ENCODE measurements around the gene TECR. TPM values are rescaled to one million over a fixed set of nuclear protein-coding genes. Genes with fewer than 3 reads are reported as not detected.

Gene TECR
- total and polyA plus RNA-seq, 2 of the 13 experiments (the other 11 are each of a cell fraction or from before 2014, with no cell fraction given) = 54.9 to 121 TPM

DNA sequence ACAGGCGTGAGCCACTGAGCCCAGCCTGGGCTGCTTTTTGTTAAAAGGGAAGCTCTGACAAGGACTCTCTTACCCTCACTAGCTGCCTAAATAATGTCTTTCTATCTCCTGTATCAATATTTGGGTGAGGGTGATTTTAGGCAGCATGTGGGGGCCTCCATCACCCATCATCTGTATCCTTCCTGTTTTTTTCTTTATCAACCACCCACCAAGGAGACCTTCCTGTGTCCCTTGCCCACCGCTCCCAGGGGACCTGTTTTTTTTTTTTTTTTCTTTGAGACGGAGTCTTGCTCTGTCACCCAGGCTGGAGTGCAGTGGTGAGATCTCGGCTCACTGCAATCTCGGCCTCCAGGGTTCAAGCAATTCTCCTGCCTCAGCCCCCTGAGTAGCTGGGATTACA lies 47.9 kb downstream of the TECR start:
- ChIA-PET POLR2A (no interaction called here), CTCF (ENCODE audit: low intra/inter-chr PET ratio, low total read pairs) (no interaction called here)
- H3K27ac ChIP-seq (ENCODE audit: extremely low read length, insufficient read depth, low read length) = no peak overlapping the region
- in situ Hi-C loops (cut with HindIII; ENCODE audit: extremely low pct_ligation_motif_present, low pct_unique_long_range_greater_than_20kb) (no loop called here), intact Hi-C loops (cut with micrococcal nuclease; ENCODE audit: unreplicated experiment) (no loop called here)
- ATAC-seq (no peak), DNase-seq (ENCODE audit: low spot score) (no peak), FAIRE-seq (no peak)
- no peaks in the 10 kb centered on the region for H3K79me2 ChIP-seq (ENCODE audit: insufficient read depth, low read length)
- H3K4me2 ChIP-seq (ENCODE audit: low read depth, low read length) = no peak overlapping the region
- no peak overlapping the region for H3K9ac ChIP-seq (ENCODE audit: insufficient read depth, low read depth, low read length)
- H3K9me3 ChIP-seq (ENCODE audit: low read length) = no peaks in the 10 kb centered on the region
- no peaks in the 10 kb centered on the region for H4K20me1 ChIP-seq (ENCODE audit: insufficient read depth, low read length)
- H3K4me3 ChIP-seq (replicated peaks in 1 of 3; ENCODE audit: insufficient read depth in 1 of 3, low read depth in 2 of 3, low read length in 3 of 3) = no peak overlapping the region
- no peaks in the 10 kb centered on the region for H3K27me3 ChIP-seq (ENCODE audit: control insufficient read depth in 1 of 2, insufficient read depth in 2 of 2, low read length in 2 of 2)
- no TSS peak for BruUV-seq (replicated peaks)
- H3K4me1 ChIP-seq (ENCODE audit: insufficient read depth, low read length) = peaks cover 20% of the 10 kb centered on the region
- 49% methylated on average over 5 of the region's 5 CpGs for WGBS (ENCODE audit: low lambda C conversion rate)
- no peaks in the 10 kb centered on the region for H3K36me3 ChIP-seq (replicated peaks in 1 of 2; ENCODE audit: control insufficient read depth in 1 of 2, insufficient read depth in 2 of 2, low read length in 2 of 2)
- H2AFZ ChIP-seq (ENCODE audit: low read length) = no peak overlapping the region
- no peak for TF ChIP-seq PHB2 (IDR thresholded peaks at IDR 0.05; ENCODE audit: partially characterized antibody)
- no peak for TF ChIP-seq SIX1 (CRISPR knock-in tag; IDR thresholded peaks at IDR 0.05; ENCODE audit: borderline replicate concordance)
- TF ChIP-seq KMT2B (CRISPR knock-in tag; IDR thresholded peaks at IDR 0.05) = no peak
- TF ChIP-seq, protein P1, sequence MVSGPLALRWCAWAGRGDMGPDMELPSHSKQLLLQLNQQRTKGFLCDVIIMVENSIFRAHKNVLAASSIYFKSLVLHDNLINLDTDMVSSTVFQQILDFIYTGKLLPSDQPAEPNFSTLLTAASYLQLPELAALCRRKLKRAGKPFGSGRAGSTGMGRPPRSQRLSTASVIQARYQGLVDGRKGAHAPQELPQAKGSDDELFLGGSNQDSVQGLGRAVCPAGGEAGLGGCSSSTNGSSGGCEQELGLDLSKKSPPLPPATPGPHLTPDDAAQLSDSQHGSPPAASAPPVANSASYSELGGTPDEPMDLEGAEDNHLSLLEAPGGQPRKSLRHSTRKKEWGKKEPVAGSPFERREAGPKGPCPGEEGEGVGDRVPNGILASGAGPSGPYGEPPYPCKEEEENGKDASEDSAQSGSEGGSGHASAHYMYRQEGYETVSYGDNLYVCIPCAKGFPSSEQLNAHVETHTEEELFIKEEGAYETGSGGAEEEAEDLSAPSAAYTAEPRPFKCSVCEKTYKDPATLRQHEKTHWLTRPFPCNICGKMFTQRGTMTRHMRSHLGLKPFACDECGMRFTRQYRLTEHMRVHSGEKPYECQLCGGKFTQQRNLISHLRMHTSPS (CRISPR knock-in tag; IDR thresholded peaks at IDR 0.05; ENCODE audit: low read depth) = no peak
- no peak for TF ChIP-seq TBL1XR1 (IDR thresholded peaks at IDR 0.05; ENCODE audit: borderline replicate concordance, low read length, partially characterized antibody)
- TF ChIP-seq TRIM24 (CRISPR knock-in tag; IDR thresholded peaks at IDR 0.05) = no peak
- no peak for TF ChIP-seq ZNF224 (CRISPR knock-in tag; IDR thresholded peaks at IDR 0.05)
- TF ChIP-seq ZBTB8A (CRISPR knock-in tag; IDR thresholded peaks at IDR 0.05; ENCODE audit: borderline replicate concordance, low read depth) = no peak
- no peak for TF ChIP-seq ZNF331 (CRISPR knock-in tag; IDR thresholded peaks at IDR 0.05)
- no peak for TF ChIP-seq PHF20 (CRISPR knock-in tag; IDR thresholded peaks at IDR 0.05)
- no peak for TF ChIP-seq JARID2 (CRISPR knock-in tag; IDR thresholded peaks at IDR 0.05; ENCODE audit: insufficient replicate concordance)
- no peak for TF ChIP-seq ZEB1 (IDR thresholded peaks at IDR 0.05; ENCODE audit: insufficient replicate concordance, low read depth)
- no peak for TF ChIP-seq STAG1 (CRISPR knock-in tag; IDR thresholded peaks at IDR 0.05)
- TF ChIP-seq, protein P2, sequence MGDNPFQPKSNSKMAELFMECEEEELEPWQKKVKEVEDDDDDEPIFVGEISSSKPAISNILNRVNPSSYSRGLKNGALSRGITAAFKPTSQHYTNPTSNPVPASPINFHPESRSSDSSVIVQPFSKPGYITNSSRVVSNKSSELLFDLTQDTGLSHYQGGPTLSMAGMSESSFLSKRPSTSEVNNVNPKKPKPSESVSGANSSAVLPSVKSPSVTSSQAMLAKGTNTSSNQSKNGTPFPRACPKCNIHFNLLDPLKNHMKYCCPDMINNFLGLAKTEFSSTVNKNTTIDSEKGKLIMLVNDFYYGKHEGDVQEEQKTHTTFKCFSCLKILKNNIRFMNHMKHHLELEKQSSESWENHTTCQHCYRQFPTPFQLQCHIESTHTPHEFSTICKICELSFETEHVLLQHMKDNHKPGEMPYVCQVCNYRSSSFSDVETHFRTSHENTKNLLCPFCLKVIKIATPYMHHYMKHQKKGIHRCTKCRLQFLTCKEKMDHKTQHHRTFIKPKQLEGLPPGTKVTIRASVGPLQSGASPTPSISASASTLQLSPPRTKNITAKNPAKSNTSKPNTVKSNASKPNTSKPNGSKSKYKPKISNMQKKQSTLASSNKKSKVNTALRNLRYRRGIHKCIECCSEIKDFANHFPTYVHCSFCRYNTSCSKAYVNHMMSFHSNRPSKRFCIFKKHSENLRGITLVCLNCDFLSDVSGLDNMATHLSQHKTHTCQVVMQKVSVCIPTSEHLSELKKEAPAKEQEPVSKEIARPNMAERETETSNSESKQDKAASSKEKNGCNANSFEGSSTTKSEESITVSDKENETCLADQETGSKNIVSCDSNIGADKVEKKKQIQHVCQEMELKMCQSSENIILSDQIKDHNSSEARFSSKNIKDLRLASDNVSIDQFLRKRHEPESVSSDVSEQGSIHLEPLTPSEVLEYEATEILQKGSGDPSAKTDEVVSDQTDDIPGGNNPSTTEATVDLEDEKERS (CRISPR knock-in tag; IDR thresholded peaks at IDR 0.05) = no peak
- no peak for TF ChIP-seq ZNF253 (CRISPR knock-in tag; IDR thresholded peaks at IDR 0.05; ENCODE audit: borderline replicate concordance)
- no peak for TF ChIP-seq ZNF235 (CRISPR knock-in tag; IDR thresholded peaks at IDR 0.05; ENCODE audit: borderline replicate concordance)
- no peak for TF ChIP-seq TP53 (CRISPR knock-in tag; conservative IDR thresholded peaks at IDR 0.05)
- no peak for TF ChIP-seq ZNF574 (CRISPR knock-in tag; IDR thresholded peaks at IDR 0.05)
- TF ChIP-seq HDAC6 (IDR thresholded peaks at IDR 0.05; ENCODE audit: low read depth, low read length) = no peak
